ENCODE data around the gene KIF5C.

GRCh38 chr2:148882051-148882450 is 7.0 kb downstream of the KIF5C start:
- TF ChIP-seq, protein P1, sequence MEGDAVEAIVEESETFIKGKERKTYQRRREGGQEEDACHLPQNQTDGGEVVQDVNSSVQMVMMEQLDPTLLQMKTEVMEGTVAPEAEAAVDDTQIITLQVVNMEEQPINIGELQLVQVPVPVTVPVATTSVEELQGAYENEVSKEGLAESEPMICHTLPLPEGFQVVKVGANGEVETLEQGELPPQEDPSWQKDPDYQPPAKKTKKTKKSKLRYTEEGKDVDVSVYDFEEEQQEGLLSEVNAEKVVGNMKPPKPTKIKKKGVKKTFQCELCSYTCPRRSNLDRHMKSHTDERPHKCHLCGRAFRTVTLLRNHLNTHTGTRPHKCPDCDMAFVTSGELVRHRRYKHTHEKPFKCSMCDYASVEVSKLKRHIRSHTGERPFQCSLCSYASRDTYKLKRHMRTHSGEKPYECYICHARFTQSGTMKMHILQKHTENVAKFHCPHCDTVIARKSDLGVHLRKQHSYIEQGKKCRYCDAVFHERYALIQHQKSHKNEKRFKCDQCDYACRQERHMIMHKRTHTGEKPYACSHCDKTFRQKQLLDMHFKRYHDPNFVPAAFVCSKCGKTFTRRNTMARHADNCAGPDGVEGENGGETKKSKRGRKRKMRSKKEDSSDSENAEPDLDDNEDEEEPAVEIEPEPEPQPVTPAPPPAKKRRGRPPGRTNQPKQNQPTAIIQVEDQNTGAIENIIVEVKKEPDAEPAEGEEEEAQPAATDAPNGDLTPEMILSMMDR (IDR thresholded peaks at IDR 0.05): no peak
- TF ChIP-seq POLR2A (IDR thresholded peaks at IDR 0.05): no peak

Measured in body of pancreas (tissue), 4 donors.